VCaP (cell line): Measurements from ENCODE around the gene IPP.
A peak's percentile ranks its signal among the peaks of the same experiment; 100 is the strongest.

Experiments
- H3K27ac ChIP-seq: fragments of 450-650 bp; 2 replicates; pipeline ENCODE4 v1.5.1; 2017
- CTCF ChIP-seq: fragments of 450-650 bp; conservative IDR thresholded peaks from 2 replicates; pipeline ENCODE4 v1.5.1; 2017; ENCODE audit warnings: mild to moderate bottlenecking, moderate library complexity

IPP gene

GRCh38 chr1:45750298-45751038 lies at the start of gene IPP:
Gene IPP, minus strand, starts transcription at chr1:45750653. Its CDS starts 4,242 bp downstream, at chr1:45746411.
- peak; percentile 47 for TF ChIP-seq CTCF
- peak within 1 kb of the TSS; percentile 93 for H3K27ac ChIP-seq

GRCh38 chr1:45796946-45797345 lies 46.5 kb upstream of the IPP start:
- H3K27ac ChIP-seq, result no peak overlapping the region
- no peak for TF ChIP-seq CTCF

GRCh38 chr1:45796381-45796780 lies 45.9 kb upstream of the IPP start:
- TF ChIP-seq CTCF, result no peak
- no peak overlapping the region for H3K27ac ChIP-seq

- no peak overlapping the region for H3K27ac ChIP-seq
- peak; percentile 35; the same call in 1 of the 2 replicates for TF ChIP-seq CTCF
Observed at GRCh38 chr1:45793942-45794604, 43.6 kb upstream of the IPP start.

- no peak overlapping the region for H3K27ac ChIP-seq
- TF ChIP-seq CTCF, result no peak
Observed at GRCh38 chr1:45792744-45793143, 42.3 kb upstream of the IPP start.

- no peak overlapping the region for H3K27ac ChIP-seq
- no peak for TF ChIP-seq CTCF
Observed at GRCh38 chr1:45789601-45790000, 39.1 kb upstream of the IPP start.

- TF ChIP-seq CTCF, result no peak
- H3K27ac ChIP-seq, result no peak overlapping the region
Observed at GRCh38 chr1:45787905-45788304, 37.5 kb upstream of the IPP start.
